Measurements from ENCODE around the gene TACR2.

DNA sequence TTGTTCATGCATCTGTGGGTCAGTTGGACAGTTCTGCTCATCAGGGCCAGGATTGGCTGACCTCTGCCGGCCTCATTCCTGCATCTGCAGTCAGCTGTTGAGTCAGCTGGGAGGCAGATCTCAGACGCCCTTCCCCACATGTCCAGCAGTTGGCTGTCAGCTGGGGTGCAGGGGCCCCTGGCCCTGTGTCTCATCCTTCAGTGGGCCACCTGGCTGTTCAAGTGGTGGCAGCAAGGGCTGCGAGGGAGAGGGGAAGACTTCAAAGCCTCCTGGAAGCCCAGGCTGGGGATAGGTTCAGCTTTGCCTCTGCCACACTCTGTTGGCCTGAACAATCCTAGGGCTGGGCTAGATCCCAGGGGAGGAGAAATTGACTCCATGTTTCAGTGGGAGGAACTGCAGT, 33.2 kb downstream of the TACR2 start:
- TF ChIP-seq EP300 (IDR thresholded peaks at IDR 0.05; ENCODE audit: low read depth): no peak
- TF ChIP-seq, protein P1, sequence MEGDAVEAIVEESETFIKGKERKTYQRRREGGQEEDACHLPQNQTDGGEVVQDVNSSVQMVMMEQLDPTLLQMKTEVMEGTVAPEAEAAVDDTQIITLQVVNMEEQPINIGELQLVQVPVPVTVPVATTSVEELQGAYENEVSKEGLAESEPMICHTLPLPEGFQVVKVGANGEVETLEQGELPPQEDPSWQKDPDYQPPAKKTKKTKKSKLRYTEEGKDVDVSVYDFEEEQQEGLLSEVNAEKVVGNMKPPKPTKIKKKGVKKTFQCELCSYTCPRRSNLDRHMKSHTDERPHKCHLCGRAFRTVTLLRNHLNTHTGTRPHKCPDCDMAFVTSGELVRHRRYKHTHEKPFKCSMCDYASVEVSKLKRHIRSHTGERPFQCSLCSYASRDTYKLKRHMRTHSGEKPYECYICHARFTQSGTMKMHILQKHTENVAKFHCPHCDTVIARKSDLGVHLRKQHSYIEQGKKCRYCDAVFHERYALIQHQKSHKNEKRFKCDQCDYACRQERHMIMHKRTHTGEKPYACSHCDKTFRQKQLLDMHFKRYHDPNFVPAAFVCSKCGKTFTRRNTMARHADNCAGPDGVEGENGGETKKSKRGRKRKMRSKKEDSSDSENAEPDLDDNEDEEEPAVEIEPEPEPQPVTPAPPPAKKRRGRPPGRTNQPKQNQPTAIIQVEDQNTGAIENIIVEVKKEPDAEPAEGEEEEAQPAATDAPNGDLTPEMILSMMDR (IDR thresholded peaks at IDR 0.05): no peak
- TF ChIP-seq POLR2AphosphoS5 (IDR thresholded peaks at IDR 0.05): no peak
- no peak for TF ChIP-seq POLR2A (IDR thresholded peaks at IDR 0.05)

All from transverse colon (tissue), 4 donors.